Mesodermal cell (in vitro differentiated cells): ENCODE results near the gene KLHL26.
"Not testable (repeated sequence)": the region's sequence is repeated elsewhere in the genome, so short reads cannot be mapped to it uniquely, and the experiment has no call there.

Experiments used
- H3K27ac ChIP-seq: 2 replicates; pipeline ENCODE4 v1.7.0; 2013; ENCODE audit warnings: mild to moderate bottlenecking, low read depth, low read length, moderate library complexity; ENCODE audit not compliant: severe bottlenecking
- H3K36me3 ChIP-seq: 2 replicates; pipeline ENCODE4 v1.7.1; 2013; ENCODE audit warnings: mild to moderate bottlenecking, low read length, moderate library complexity; ENCODE audit not compliant: control insufficient read depth, insufficient read depth
- H3K4me1 ChIP-seq: one replicate; pipeline ENCODE4 v1.7.1; 2013; ENCODE audit warnings: mild to moderate bottlenecking, low read length; ENCODE audit not compliant: insufficient read depth, control insufficient read depth, poor library complexity, severe bottlenecking
- H3K4me3 ChIP-seq: 2 replicates; pipeline ENCODE4 v1.7.0; 2013; ENCODE audit warnings: low read length, control low read depth, mild to moderate bottlenecking; ENCODE audit not compliant: insufficient read depth, poor library complexity, severe bottlenecking; ENCODE audit errors: extremely low read depth
- H3K9me3 ChIP-seq: 2 replicates; pipeline ENCODE4 v1.7.1; 2013; ENCODE audit warnings: mild to moderate bottlenecking, low read length, moderate library complexity; ENCODE audit not compliant: control insufficient read depth
- WGBS, 2 experiments: methylation state at CpG; one replicate each; pipeline ENCODE4 v1.1.5; 2013; ENCODE audit warnings: missing lambda C conversion rate in 2 of 2; ENCODE audit not compliant: insufficient coverage in 2 of 2; 5-methylcytosine and 5-hydroxymethylcytosine counted together

The KLHL26 gene

GRCh38 chr19:18593367-18594095 is 43.3 kb upstream of the KLHL26 start:
- H3K4me3 ChIP-seq = peak overlapping the region; percentile 28
- no peak overlapping the region for H3K27ac ChIP-seq
- no peaks in the 10 kb centered on the region for H3K9me3 ChIP-seq
- no peaks in the 10 kb centered on the region for H3K4me1 ChIP-seq
- WGBS, 2 experiments = 50 to 56% methylated on average over 16 to 17 of the region's 25 CpGs
- H3K36me3 ChIP-seq = no peaks in the 10 kb centered on the region

GRCh38 chr19:18594096-18594823 is 42.6 kb upstream of the KLHL26 start:
- 4% methylated on average over 19 to 23 of the region's 54 CpGs for WGBS, 2 experiments
- H3K4me1 ChIP-seq = no peaks in the 10 kb centered on the region
- H3K4me3 ChIP-seq = peak overlapping the region; percentile 28
- no peaks in the 10 kb centered on the region for H3K9me3 ChIP-seq
- H3K36me3 ChIP-seq = no peaks in the 10 kb centered on the region
- H3K27ac ChIP-seq = no peak overlapping the region

- 51 to 53% methylated on average over 16 to 25 of the region's 26 CpGs for WGBS, 2 experiments
- Histone ChIP-seq H3K27ac (no peak overlapping the region), H3K4me1 (no peaks in the 10 kb centered on the region), H3K4me3 (peak overlapping the region; percentile 28), H3K9me3 (no peaks in the 10 kb centered on the region), H3K36me3 (no peaks in the 10 kb centered on the region)
Measured at GRCh38 chr19:18594824-18595373, 41.9 kb upstream of the KLHL26 start.

- Histone ChIP-seq H3K4me1 (no peaks in the 10 kb centered on the region), H3K36me3 (no peaks in the 10 kb centered on the region), H3K27ac (no peak overlapping the region), H3K9me3 (no peaks in the 10 kb centered on the region), H3K4me3 (no peak overlapping the region)
- 90 to 91% methylated on average over 4 to 6 of the region's 6 CpGs for WGBS, 2 experiments
Measured at GRCh38 chr19:18595475-18595874, 41.4 kb upstream of the KLHL26 start.

- Histone ChIP-seq H3K27ac (no peak overlapping the region), H3K4me3 (no peak overlapping the region), H3K36me3 (no peaks in the 10 kb centered on the region), H3K9me3 (no peaks in the 10 kb centered on the region), H3K4me1 (no peaks in the 10 kb centered on the region)
- WGBS, 2 experiments = 83 to 85% methylated on average over 17 to 20 of the region's 21 CpGs
Measured at GRCh38 chr19:18596752-18597157, 40.1 kb upstream of the KLHL26 start.

GRCh38 chr19:18597809-18598660 is 38.8 kb upstream of the KLHL26 start:
- H3K4me3 ChIP-seq = no peak overlapping the region
- WGBS, 2 experiments = 73 to 84% methylated on average over 14 to 20 of the region's 25 CpGs
- peaks cover 3% of the 10 kb centered on the region for H3K36me3 ChIP-seq
- H3K4me1 ChIP-seq = no peaks in the 10 kb centered on the region
- no peak overlapping the region for H3K27ac ChIP-seq
- H3K9me3 ChIP-seq = no peaks in the 10 kb centered on the region

GRCh38 chr19:18599485-18599884 is 37.3 kb upstream of the KLHL26 start:
- no peak overlapping the region for H3K4me3 ChIP-seq
- no peaks in the 10 kb centered on the region for H3K9me3 ChIP-seq
- no peak overlapping the region for H3K27ac ChIP-seq
- peaks cover 3% of the 10 kb centered on the region for H3K36me3 ChIP-seq
- 94% methylated on average over 20 of the region's 20 CpGs for WGBS, 2 experiments
- peaks cover 9% of the 10 kb centered on the region for H3K4me1 ChIP-seq

GRCh38 chr19:18600692-18601397 is 36.0 kb upstream of the KLHL26 start:
- not testable (repeated sequence) for H3K9me3 ChIP-seq, H3K4me3 ChIP-seq, H3K36me3 ChIP-seq, H3K27ac ChIP-seq
- 93 to 97% methylated on average over 9 to 13 of the region's 15 CpGs for WGBS, 2 experiments
- H3K4me1 ChIP-seq = peaks cover 21% of the 10 kb centered on the region

GRCh38 chr19:18601875-18602274 is 35.0 kb upstream of the KLHL26 start:
- H3K36me3 ChIP-seq = peaks cover 3% of the 10 kb centered on the region
- WGBS, 2 experiments = 82 to 100% methylated on average over 1 to 2 of the region's 4 CpGs

More at GRCh38 chr19:18601875-18602274, 35.0 kb upstream of the KLHL26 start:
- no peaks in the 10 kb centered on the region for H3K9me3 ChIP-seq
- H3K4me3 ChIP-seq = no peak overlapping the region
- H3K27ac ChIP-seq = no peak overlapping the region
- H3K4me1 ChIP-seq = peaks cover 21% of the 10 kb centered on the region
